HCT116 (cell line): Measurements from ENCODE around the gene SBNO2.

Experiments used
- CBX3 ChIP-seq: IDR thresholded peaks from 2 replicates; pipeline ENCODE4 v1.6.1; 2012; ENCODE audit warnings: low read depth
- CEBPB ChIP-seq: IDR thresholded peaks from 2 replicates; pipeline ENCODE4 v1.6.1; 2012; ENCODE audit warnings: low read depth
- CTCF ChIP-seq, 3 experiments: fragments of 200-600 bp in 1 of 3; sonication (generic) in 1 of 3; IDR thresholded peaks in 2 of 3; conservative IDR thresholded peaks in 1 of 3; 2 replicates each; pipeline ENCODE4 v1.5.1; 2012 to 2017; ENCODE audit warnings: low read depth in 2 of 3, low read length in 2 of 3, antibody characterized with exemption in 1 of 3, borderline replicate concordance in 1 of 3, control low read depth in 1 of 3, mild to moderate bottlenecking in 1 of 3, mixed read lengths in 1 of 3, mixed run types in 1 of 3, moderate library complexity in 1 of 3; ENCODE audit not compliant: insufficient read depth in 1 of 3
- EZH2 ChIP-seq: fragments of 200-600 bp; sonication (generic); IDR thresholded peaks from 2 replicates; pipeline ENCODE4 v1.6.1; 2017; ENCODE audit warnings: antibody characterized with exemption, mixed run types
- POLR2A ChIP-seq: IDR thresholded peaks from 2 replicates; pipeline ENCODE4 v1.7.0; 2011; ENCODE audit warnings: borderline replicate concordance; ENCODE audit not compliant: insufficient read depth, insufficient read length; ENCODE audit errors: extremely low read depth
- POLR2AphosphoS5 ChIP-seq: IDR thresholded peaks from 2 replicates; pipeline ENCODE4 v1.6.1; 2011; ENCODE audit warnings: mild to moderate bottlenecking, low read depth, low read length, moderate library complexity
- REST ChIP-seq: IDR thresholded peaks from 2 replicates; pipeline ENCODE4 v1.6.1; 2012; ENCODE audit warnings: low read depth
- SP1 ChIP-seq: IDR thresholded peaks from 2 replicates; pipeline ENCODE4 v1.6.1; 2012; ENCODE audit warnings: low read depth
- SRF ChIP-seq: IDR thresholded peaks from 2 replicates; pipeline ENCODE4 v1.6.1; 2012; ENCODE audit warnings: low read depth
- TCF7L2 ChIP-seq: IDR thresholded peaks from 2 replicates; pipeline ENCODE4 v1.7.0; 2011; ENCODE audit warnings: borderline replicate concordance, inconsistent platforms; ENCODE audit not compliant: insufficient read depth, insufficient read length; ENCODE audit errors: extremely low read depth
- YY1 ChIP-seq: IDR thresholded peaks from 2 replicates; pipeline ENCODE4 v1.6.1; 2011; ENCODE audit warnings: low read length, low read depth, moderate library complexity, mild to moderate bottlenecking; ENCODE audit not compliant: insufficient replicate concordance; ENCODE audit errors: extremely low read depth
- ZBTB33 ChIP-seq: IDR thresholded peaks from 2 replicates; pipeline ENCODE4 v1.6.1; 2011; ENCODE audit warnings: mild to moderate bottlenecking, low read length, moderate library complexity; ENCODE audit not compliant: insufficient replicate concordance; ENCODE audit errors: extremely low read depth
- ZFX ChIP-seq: fragments of 450-650 bp; IDR thresholded peaks from 2 replicates; pipeline ENCODE4 v1.6.1; 2017
- ZNF274 ChIP-seq: fragments of 200-500 bp; sonication (Bioruptor generic); IDR thresholded peaks from 2 replicates; pipeline ENCODE4 v1.6.1; 2014; ENCODE audit warnings: mild to moderate bottlenecking, low read depth, low read length, inconsistent platforms

GRCh38 chr19:1085053-1085658 lies 88.9 kb downstream of the SBNO2 start:
- no peak for TF ChIP-seq ZFX
- peak; percentile 23; the same call in 1 of the 2 replicates for TF ChIP-seq POLR2AphosphoS5
- TF ChIP-seq ZBTB33: no peak
- no peak for TF ChIP-seq CEBPB
- TF ChIP-seq CTCF (IDR thresholded peaks at IDR 0.05 in 2 of 3, conservative IDR thresholded peaks at IDR 0.05 in 1 of 3; ENCODE audit: borderline replicate concordance in 1 of 3, insufficient read depth in 1 of 3, low read depth in 2 of 3, low read length in 2 of 3): no peak
- TF ChIP-seq SP1: no peak
- TF ChIP-seq TCF7L2: no peak
- TF ChIP-seq ZNF274: no peak
- TF ChIP-seq SRF: no peak
- no peak for TF ChIP-seq EZH2
- TF ChIP-seq YY1: no peak
- TF ChIP-seq POLR2A: no peak
- no peak for TF ChIP-seq REST
- no peak for TF ChIP-seq CBX3
